ENCODE results near the gene HDAC4.

Gene HDAC4

GRCh38 chr2:238999291-238999741, 401.5 kb downstream of the HDAC4 start:
- TF ChIP-seq EZH2phosphoT487 (IDR thresholded peaks at IDR 0.05; ENCODE audit: low read length) = no peak
- TF ChIP-seq CTCF (IDR thresholded peaks at IDR 0.05; ENCODE audit: low read length) = no peak
- TF ChIP-seq EZH2 (optimal IDR thresholded peaks at IDR 0.05; ENCODE audit: low read depth, low read length) = no peak
- Histone ChIP-seq H3K36me3 (replicated peaks; ENCODE audit: insufficient read depth, low read length) (no peaks in the 10 kb centered on the region), H3K9ac (ENCODE audit: low read length) (no peak overlapping the region), H4K20me1 (ENCODE audit: insufficient read depth, low read length) (no peaks in the 10 kb centered on the region), H3K9me2 (replicated peaks; ENCODE audit: insufficient read depth, low read length) (no peaks in the 10 kb centered on the region), H3K9me3 (replicated peaks; ENCODE audit: insufficient read depth, low read length) (no peaks in the 10 kb centered on the region), H3K4me1 (ENCODE audit: low read length) (no peaks in the 10 kb centered on the region), H3K79me2 (ENCODE audit: low read length) (no peaks in the 10 kb centered on the region), H3F3A (ENCODE audit: insufficient read depth, low read length) (no peaks in the 10 kb centered on the region), H3K4me3 (ENCODE audit: low read length) (no peak overlapping the region), H3K27ac (ENCODE audit: low read length) (no peak overlapping the region), H3K4me2 (ENCODE audit: low read depth, low read length) (no peak overlapping the region), H3K27me3 (replicated peaks; ENCODE audit: insufficient read depth, low read length) (peaks cover 35% of the 10 kb centered on the region), H2AFZ (ENCODE audit: low read length) (no peak overlapping the region)
- DNase-seq = no peak

GRCh38 chr2:238998801-238999200, 402.0 kb downstream of the HDAC4 start:
- no peak overlapping the region for H3K27ac ChIP-seq (ENCODE audit: low read length)
- H3K36me3 ChIP-seq (replicated peaks; ENCODE audit: insufficient read depth, low read length) = no peaks in the 10 kb centered on the region
- no peaks in the 10 kb centered on the region for H3K9me3 ChIP-seq (replicated peaks; ENCODE audit: insufficient read depth, low read length)
- no peaks in the 10 kb centered on the region for H3K79me2 ChIP-seq (ENCODE audit: low read length)
- DNase-seq = no peak
- peaks cover 30% of the 10 kb centered on the region for H3K27me3 ChIP-seq (replicated peaks; ENCODE audit: insufficient read depth, low read length)
- H3K4me2 ChIP-seq (ENCODE audit: low read depth, low read length) = no peak overlapping the region
- no peak overlapping the region for H2AFZ ChIP-seq (ENCODE audit: low read length)
- TF ChIP-seq EZH2 (optimal IDR thresholded peaks at IDR 0.05; ENCODE audit: low read depth, low read length) (no peak), EZH2phosphoT487 (IDR thresholded peaks at IDR 0.05; ENCODE audit: low read length) (no peak), CTCF (IDR thresholded peaks at IDR 0.05; ENCODE audit: low read length) (no peak)
- H4K20me1 ChIP-seq (ENCODE audit: insufficient read depth, low read length) = no peaks in the 10 kb centered on the region
- H3K4me3 ChIP-seq (ENCODE audit: low read length) = no peak overlapping the region
- H3K9me2 ChIP-seq (replicated peaks; ENCODE audit: insufficient read depth, low read length) = no peaks in the 10 kb centered on the region
- H3K9ac ChIP-seq (ENCODE audit: low read length) = no peak overlapping the region
- no peaks in the 10 kb centered on the region for H3F3A ChIP-seq (ENCODE audit: insufficient read depth, low read length)
- H3K4me1 ChIP-seq (ENCODE audit: low read length) = no peaks in the 10 kb centered on the region
